ENCODE results near the gene SPEG.

DNA sequence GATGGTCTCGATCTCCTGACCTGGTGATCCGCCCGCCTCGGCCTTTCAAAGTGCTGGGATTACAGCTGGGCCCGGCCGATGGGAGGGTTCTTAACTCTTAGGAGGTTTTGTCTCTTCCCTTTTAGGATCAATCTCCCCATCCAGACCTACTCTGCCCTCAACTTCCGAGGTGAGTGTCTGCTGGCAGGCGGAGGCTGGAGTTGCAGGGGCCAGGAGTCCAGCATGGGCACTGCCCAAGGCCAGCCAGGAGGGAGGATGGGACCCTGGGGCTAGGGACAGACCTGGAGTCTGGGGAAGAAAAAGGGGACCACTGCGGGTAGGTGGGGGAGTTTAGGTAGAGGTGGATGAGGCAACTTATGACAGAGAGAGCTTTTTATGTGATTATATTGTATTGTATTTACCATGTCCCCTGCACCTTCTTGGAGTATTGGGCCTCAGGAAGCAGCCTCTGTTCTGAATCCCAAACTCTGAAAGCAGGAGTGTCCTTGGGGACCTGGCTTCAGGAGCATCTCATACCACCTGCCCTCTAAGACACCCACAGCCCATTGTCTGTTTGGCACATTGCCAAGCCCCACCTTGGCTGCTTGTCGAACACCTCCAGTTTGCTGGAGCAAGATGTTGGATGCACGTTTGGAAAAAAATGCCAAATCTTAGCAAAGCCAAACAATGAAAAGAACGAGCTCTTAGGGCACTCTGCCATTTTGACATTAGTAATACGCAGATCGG is 10.8 kb upstream of the SPEG start:
- TF ChIP-seq, protein P1, sequence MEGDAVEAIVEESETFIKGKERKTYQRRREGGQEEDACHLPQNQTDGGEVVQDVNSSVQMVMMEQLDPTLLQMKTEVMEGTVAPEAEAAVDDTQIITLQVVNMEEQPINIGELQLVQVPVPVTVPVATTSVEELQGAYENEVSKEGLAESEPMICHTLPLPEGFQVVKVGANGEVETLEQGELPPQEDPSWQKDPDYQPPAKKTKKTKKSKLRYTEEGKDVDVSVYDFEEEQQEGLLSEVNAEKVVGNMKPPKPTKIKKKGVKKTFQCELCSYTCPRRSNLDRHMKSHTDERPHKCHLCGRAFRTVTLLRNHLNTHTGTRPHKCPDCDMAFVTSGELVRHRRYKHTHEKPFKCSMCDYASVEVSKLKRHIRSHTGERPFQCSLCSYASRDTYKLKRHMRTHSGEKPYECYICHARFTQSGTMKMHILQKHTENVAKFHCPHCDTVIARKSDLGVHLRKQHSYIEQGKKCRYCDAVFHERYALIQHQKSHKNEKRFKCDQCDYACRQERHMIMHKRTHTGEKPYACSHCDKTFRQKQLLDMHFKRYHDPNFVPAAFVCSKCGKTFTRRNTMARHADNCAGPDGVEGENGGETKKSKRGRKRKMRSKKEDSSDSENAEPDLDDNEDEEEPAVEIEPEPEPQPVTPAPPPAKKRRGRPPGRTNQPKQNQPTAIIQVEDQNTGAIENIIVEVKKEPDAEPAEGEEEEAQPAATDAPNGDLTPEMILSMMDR (IDR thresholded peaks at IDR 0.05) = no peak
- TF ChIP-seq POLR2A (IDR thresholded peaks at IDR 0.05; ENCODE audit: low read length) (no peak), SREBF2 (IDR thresholded peaks at IDR 0.05) (no peak)
- TF ChIP-seq, protein P2, sequence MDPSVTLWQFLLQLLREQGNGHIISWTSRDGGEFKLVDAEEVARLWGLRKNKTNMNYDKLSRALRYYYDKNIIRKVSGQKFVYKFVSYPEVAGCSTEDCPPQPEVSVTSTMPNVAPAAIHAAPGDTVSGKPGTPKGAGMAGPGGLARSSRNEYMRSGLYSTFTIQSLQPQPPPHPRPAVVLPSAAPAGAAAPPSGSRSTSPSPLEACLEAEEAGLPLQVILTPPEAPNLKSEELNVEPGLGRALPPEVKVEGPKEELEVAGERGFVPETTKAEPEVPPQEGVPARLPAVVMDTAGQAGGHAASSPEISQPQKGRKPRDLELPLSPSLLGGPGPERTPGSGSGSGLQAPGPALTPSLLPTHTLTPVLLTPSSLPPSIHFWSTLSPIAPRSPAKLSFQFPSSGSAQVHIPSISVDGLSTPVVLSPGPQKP (IDR thresholded peaks at IDR 0.05; ENCODE audit: low read depth, low read length) = no peak

Measured in A549 (cell line).